Mesendoderm (in vitro differentiated cells): Measurements from ENCODE around the gene ZNF831.

Experiments used
- DNase-seq: peaks from one replicate; pipeline ENCODE4 v3.0.0; 2013
- H2AK5ac ChIP-seq: 2 replicates; pipeline ENCODE4 v1.6.1; 2013; ENCODE audit warnings: low read length, inconsistent platforms
- H2BK120ac ChIP-seq: 2 replicates; pipeline ENCODE4 v1.6.1; 2013; ENCODE audit warnings: low read depth, mild to moderate bottlenecking, low read length, moderate library complexity, mixed read lengths
- H2BK15ac ChIP-seq: replicated peaks from 2 replicates; pipeline ENCODE4 v1.6.1; 2013; ENCODE audit warnings: low read depth, mild to moderate bottlenecking, moderate library complexity
- H2BK5ac ChIP-seq: 2 replicates; pipeline ENCODE4 v1.6.1; 2013; ENCODE audit warnings: low read length, inconsistent platforms
- H3K18ac ChIP-seq: 2 replicates; pipeline ENCODE4 v1.6.1; 2013; ENCODE audit warnings: mild to moderate bottlenecking, low read length, mixed read lengths
- H3K23ac ChIP-seq: one replicate; pipeline ENCODE4 v1.6.1; 2013; ENCODE audit warnings: low read length
- H3K27ac ChIP-seq: 2 replicates; pipeline ENCODE4 v1.5.1; 2013; ENCODE audit warnings: low read depth, mild to moderate bottlenecking, inconsistent platforms, low read length, moderate library complexity
- H3K27me3 ChIP-seq: 2 replicates; pipeline ENCODE4 v1.6.1; 2013; ENCODE audit warnings: low read length, control low read depth, mild to moderate bottlenecking, inconsistent platforms; ENCODE audit not compliant: insufficient read depth, poor library complexity
- H3K36me3 ChIP-seq: 2 replicates; pipeline ENCODE4 v1.6.1; 2013; ENCODE audit warnings: low read length, inconsistent platforms; ENCODE audit not compliant: control insufficient read depth, insufficient read depth
- H3K4ac ChIP-seq: one replicate; pipeline ENCODE4 v1.6.1; 2013; ENCODE audit warnings: low read depth, mild to moderate bottlenecking, low read length, moderate library complexity
- H3K4me1 ChIP-seq: 2 replicates; pipeline ENCODE4 v1.6.1; 2013; ENCODE audit warnings: low read depth, low read length, inconsistent platforms; ENCODE audit not compliant: control insufficient read depth
- H3K4me2 ChIP-seq: 2 replicates; pipeline ENCODE4 v1.6.1; 2013; ENCODE audit warnings: low read length
- H3K4me3 ChIP-seq: 2 replicates; pipeline ENCODE4 v1.5.1; 2013; ENCODE audit warnings: mild to moderate bottlenecking, low read length
- H3K56ac ChIP-seq: one replicate; pipeline ENCODE4 v1.6.1; 2013; ENCODE audit warnings: low read length
- H3K79me1 ChIP-seq: 2 replicates; pipeline ENCODE4 v1.6.1; 2013; ENCODE audit warnings: low read length, inconsistent platforms
- H3K79me2 ChIP-seq: 2 replicates; pipeline ENCODE4 v1.6.1; 2013; ENCODE audit warnings: mild to moderate bottlenecking, low read length; ENCODE audit not compliant: control insufficient read depth, insufficient read depth
- H3K9ac ChIP-seq: 2 replicates; pipeline ENCODE4 v1.6.1; 2013; ENCODE audit warnings: low read length, inconsistent platforms
- H4K5ac ChIP-seq: one replicate; pipeline ENCODE4 v1.6.1; 2013; ENCODE audit warnings: low read length
- H4K8ac ChIP-seq: one replicate; pipeline ENCODE4 v1.6.1; 2013; ENCODE audit warnings: low read depth, mild to moderate bottlenecking, control low read depth, low read length, moderate library complexity
- WGBS: extraction: QIAGEN DNeasy Blood & Tissue Kit; methylation state at CpG from one replicate; pipeline ENCODE4 v1.1.7; 2013; ENCODE audit warnings: low lambda C conversion rate, missing lambda C conversion rate; ENCODE audit not compliant: insufficient coverage; ENCODE audit errors: extremely low coverage; 5-methylcytosine and 5-hydroxymethylcytosine counted together

Gene ZNF831

DNA sequence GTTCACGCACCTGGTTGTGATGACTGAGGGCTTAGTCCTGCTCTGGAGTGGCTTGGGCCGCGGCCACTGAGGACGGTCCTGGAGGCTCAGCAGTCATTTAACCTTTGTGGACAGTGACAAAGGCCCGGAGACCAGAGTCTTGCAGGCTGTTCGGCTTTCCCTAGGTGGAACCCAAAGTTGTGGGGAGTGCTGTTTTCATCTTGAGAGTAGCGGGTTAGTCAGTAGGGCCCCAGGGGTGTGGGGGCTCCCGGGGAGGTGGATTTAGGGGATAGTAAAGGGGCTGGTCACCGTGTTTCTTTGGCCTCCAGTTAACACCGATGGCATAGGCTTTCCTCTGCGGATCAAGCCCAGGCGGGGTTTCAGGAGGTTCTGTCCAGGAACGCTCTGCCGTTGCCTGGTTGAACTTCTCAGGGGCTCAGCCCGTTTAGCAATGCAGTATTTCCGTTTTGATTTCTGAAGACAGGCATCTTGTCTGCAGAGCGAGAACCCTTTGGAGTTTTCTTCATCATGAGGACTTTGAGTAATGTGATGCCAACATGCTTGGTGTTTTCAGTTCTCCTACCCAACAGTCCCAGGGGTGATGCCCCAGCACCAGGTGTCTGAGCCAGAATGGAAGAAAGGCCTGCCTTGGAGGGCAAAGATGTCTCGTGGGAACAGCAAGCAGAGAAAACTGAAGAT is 31.8 kb downstream of the ZNF831 start:
- Histone ChIP-seq H3K79me2 (no peaks in the 10 kb centered on the region), H3K27me3 (no peaks in the 10 kb centered on the region), H3K27ac (no peak overlapping the region), H3K18ac (no peak overlapping the region), H3K4ac (no peak overlapping the region), H3K9ac (no peak overlapping the region), H3K36me3 (no peaks in the 10 kb centered on the region), H3K4me3 (no peak overlapping the region), H3K56ac (no peak overlapping the region), H2BK5ac (no peak overlapping the region), H3K23ac (no peak overlapping the region), H3K79me1 (no peaks in the 10 kb centered on the region), H3K4me1 (no peaks in the 10 kb centered on the region), H2AK5ac (no peak overlapping the region), H3K4me2 (no peak overlapping the region), H4K8ac (no peak overlapping the region), H2BK120ac (no peak overlapping the region), H4K5ac (no peak overlapping the region), H2BK15ac (no peak overlapping the region)
- no peak for DNase-seq
- WGBS, result no CpG with 5 or more reads among the region's 18 CpGs

DNA sequence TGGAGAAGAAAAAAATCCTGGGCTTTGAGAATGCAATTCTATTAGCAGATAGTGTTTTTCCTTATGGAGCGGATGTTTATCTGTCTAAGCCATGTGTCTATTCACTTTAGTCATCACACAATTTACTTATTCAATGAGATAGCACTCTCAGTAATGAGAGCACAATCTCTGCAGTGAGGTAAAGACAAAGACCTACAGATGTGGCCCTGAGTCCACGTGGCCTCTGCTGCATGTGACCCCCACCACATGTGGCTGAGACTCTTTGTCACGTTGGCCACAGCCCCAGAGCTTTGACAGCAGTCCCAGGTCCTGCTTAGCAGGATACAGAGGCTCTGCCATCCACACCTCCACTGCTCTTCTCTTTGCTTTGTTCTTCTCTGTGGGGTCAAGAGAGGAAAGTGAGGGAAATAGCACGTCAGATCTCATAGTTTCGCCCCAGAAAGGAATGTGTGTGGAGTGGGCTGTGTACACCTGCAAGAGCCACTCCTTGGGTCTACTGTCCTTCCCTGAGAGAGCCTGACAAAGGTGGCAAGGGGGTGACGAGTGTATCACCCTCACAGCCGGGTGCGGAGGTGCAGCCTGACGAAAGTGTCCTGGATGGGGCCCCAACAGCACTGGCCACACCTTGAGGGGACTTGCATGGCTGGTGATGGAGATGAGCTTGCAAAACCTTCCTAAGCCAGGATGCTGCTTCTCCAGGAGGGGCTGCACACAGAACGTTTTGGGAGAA is 40.7 kb downstream of the ZNF831 start:
- Histone ChIP-seq H3K27ac (no peak overlapping the region), H3K18ac (no peak overlapping the region), H3K4ac (no peak overlapping the region), H2BK5ac (no peak overlapping the region), H3K9ac (no peak overlapping the region), H3K4me2 (no peak overlapping the region), H4K5ac (no peak overlapping the region), H3K79me1 (no peaks in the 10 kb centered on the region), H3K56ac (no peak overlapping the region), H2BK120ac (no peak overlapping the region), H2AK5ac (no peak overlapping the region), H3K36me3 (no peaks in the 10 kb centered on the region), H3K79me2 (no peaks in the 10 kb centered on the region), H3K4me3 (no peak overlapping the region), H3K4me1 (peaks cover 4% of the 10 kb centered on the region), H3K23ac (no peak overlapping the region), H2BK15ac (no peak overlapping the region), H3K27me3 (no peaks in the 10 kb centered on the region), H4K8ac (no peak overlapping the region)
- no CpG with 5 or more reads among the region's 10 CpGs for WGBS
- DNase-seq, result no peak

DNA sequence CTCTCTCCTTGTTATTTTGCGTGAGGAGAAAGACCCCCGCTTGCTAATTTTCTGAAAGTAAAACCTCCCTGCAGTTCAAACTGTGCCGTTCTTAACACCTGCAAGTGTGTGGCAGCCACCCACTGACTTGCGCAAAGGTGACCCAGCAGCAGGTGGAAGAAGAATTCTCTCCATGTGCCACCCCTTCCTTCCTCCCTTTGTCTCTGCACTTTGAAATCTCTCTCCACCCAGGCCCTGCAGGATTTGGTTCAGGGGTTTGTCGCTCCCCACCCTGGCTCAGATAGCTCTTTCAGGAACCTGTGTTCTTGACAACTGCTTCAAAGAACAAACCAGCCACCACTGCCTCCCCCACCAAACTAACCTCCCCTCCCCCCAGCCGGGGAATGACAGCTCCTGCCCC is 41.4 kb downstream of the ZNF831 start:
- Histone ChIP-seq H3K27ac (no peak overlapping the region), H3K9ac (no peak overlapping the region), H2BK5ac (no peak overlapping the region), H2BK15ac (no peak overlapping the region), H3K4me1 (peaks cover 4% of the 10 kb centered on the region), H3K4me3 (no peak overlapping the region), H2AK5ac (no peak overlapping the region), H4K5ac (no peak overlapping the region), H2BK120ac (no peak overlapping the region), H3K79me1 (no peaks in the 10 kb centered on the region), H3K18ac (no peak overlapping the region), H3K4me2 (no peak overlapping the region), H3K56ac (no peak overlapping the region), H3K27me3 (no peaks in the 10 kb centered on the region), H3K4ac (no peak overlapping the region), H3K23ac (no peak overlapping the region), H3K36me3 (no peaks in the 10 kb centered on the region), H4K8ac (no peak overlapping the region), H3K79me2 (no peaks in the 10 kb centered on the region)
- peak; percentile 13 for DNase-seq
- no CpG with 5 or more reads among the region's 6 CpGs for WGBS

DNA sequence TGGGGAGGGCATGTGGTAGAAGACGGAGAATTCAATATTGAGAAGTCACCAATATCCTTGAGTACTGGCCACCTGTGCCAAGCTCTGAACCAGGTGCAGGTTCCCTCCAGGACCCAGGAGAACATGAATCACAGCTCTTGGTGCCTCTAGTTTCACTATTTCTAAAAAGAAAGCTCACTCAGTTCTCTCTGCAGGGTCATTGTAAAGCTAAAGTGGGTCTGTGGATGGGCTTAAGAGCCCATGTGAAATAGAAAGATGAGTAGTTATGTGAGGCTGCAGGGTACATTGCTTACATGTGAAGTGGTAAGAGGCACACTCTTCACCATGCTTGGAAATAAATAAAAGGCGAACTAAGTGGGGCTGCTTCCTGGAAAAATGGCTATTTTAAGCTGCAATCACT is 43.6 kb downstream of the ZNF831 start:
- Histone ChIP-seq H3K36me3 (no peaks in the 10 kb centered on the region), H2AK5ac (no peak overlapping the region), H3K27me3 (no peaks in the 10 kb centered on the region), H2BK15ac (no peak overlapping the region), H3K9ac (no peak overlapping the region), H3K79me2 (no peaks in the 10 kb centered on the region), H3K23ac (no peak overlapping the region), H3K27ac (no peak overlapping the region), H3K4me2 (no peak overlapping the region), H4K8ac (no peak overlapping the region), H3K79me1 (no peaks in the 10 kb centered on the region), H3K4me3 (no peak overlapping the region), H4K5ac (no peak overlapping the region), H2BK5ac (no peak overlapping the region), H3K18ac (no peak overlapping the region), H2BK120ac (no peak overlapping the region), H3K4ac (no peak overlapping the region), H3K4me1 (peaks cover 4% of the 10 kb centered on the region), H3K56ac (no peak overlapping the region)
- no peak for DNase-seq
- no CpG with 5 or more reads among the region's 2 CpGs for WGBS

DNA sequence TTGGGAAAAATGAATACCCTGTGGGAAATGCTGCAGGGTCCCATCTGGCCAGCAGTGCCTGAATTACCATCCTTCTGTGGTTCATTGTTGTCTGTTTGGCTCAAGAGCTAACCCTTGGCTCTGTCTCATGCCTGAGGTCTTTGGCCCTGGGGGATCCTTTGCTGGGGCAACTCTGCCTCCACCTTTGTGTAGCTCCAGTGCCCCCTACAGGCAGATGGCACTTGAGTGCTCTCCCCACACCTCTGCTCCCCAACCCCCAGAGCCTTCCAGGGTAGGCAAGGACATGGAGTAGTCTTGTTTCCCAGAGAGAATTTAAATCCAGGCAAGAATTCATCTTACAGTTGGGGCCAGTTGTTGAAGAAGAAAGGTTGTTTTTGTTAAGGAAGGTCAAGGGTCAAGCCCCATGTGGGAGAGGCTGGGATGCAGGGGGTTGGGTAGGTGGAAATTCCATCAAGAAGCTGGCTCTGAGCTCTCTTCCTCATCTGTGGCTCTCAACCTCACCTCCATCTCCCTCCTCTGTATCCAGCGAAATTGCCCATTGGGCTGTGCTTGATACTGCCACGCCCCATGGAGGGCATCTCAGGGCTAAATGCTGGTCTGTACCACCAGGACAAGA is 44.2 kb downstream of the ZNF831 start:
- Histone ChIP-seq H3K4me1 (peaks cover 4% of the 10 kb centered on the region), H3K56ac (no peak overlapping the region), H4K5ac (no peak overlapping the region), H3K4ac (no peak overlapping the region), H2AK5ac (no peak overlapping the region), H3K36me3 (no peaks in the 10 kb centered on the region), H3K18ac (no peak overlapping the region), H3K79me1 (no peaks in the 10 kb centered on the region), H4K8ac (no peak overlapping the region), H2BK5ac (no peak overlapping the region), H3K27me3 (no peaks in the 10 kb centered on the region), H2BK15ac (no peak overlapping the region), H3K27ac (no peak overlapping the region), H3K4me2 (no peak overlapping the region), H3K23ac (no peak overlapping the region), H3K4me3 (no peak overlapping the region), H2BK120ac (no peak overlapping the region), H3K79me2 (no peaks in the 10 kb centered on the region), H3K9ac (no peak overlapping the region)
- no CpG with 5 or more reads among the region's 2 CpGs for WGBS
- DNase-seq, result peak; percentile 93
